Gastroesophageal sphincter (tissue), 4 donors: ENCODE data around the gene MT1E. TPM values are rescaled to one million over a fixed set of nuclear protein-coding genes. Genes with fewer than 3 reads are reported as not detected.
A peak's percentile ranks its signal among the peaks of the same experiment; 100 is the strongest.

ENCODE experiments used
- ATAC-seq: fragments of 150-250 bp; one replicate; pipeline ENCODE4 v1.9.1; 2016; ENCODE audit warnings: mild to moderate bottlenecking, moderate library complexity
- H3K27ac ChIP-seq, 4 donors: fragments of 200-600 bp; sonication (generic) in 3 of 4; 1 replicate in 3 of 4; 2 replicates in 1 of 4; pipeline ENCODE4 v1.5.1; 2016 to 2019
- H3K27me3 ChIP-seq: fragments of 200-600 bp; sonication (generic); one replicate; pipeline ENCODE4 v1.5.1; 2019
- H3K36me3 ChIP-seq, 2 donors: fragments of 200-600 bp; sonication (generic); one replicate each; pipeline ENCODE4 v1.5.1; 2019; ENCODE audit warnings: control low read depth in 1 of 2
- H3K4me1 ChIP-seq, 3 donors: fragments of 200-600 bp; sonication (generic); 1 replicate in 2 of 3; 2 replicates in 1 of 3; pipeline ENCODE4 v1.5.1; 2016 to 2019; ENCODE audit warnings: control low read depth in 2 of 3
- H3K4me3 ChIP-seq, 2 donors: fragments of 200-600 bp; sonication (generic); one replicate each; pipeline ENCODE4 v1.5.1; 2019; ENCODE audit warnings: mild to moderate bottlenecking in 1 of 2, moderate library complexity in 1 of 2
- H3K9me3 ChIP-seq, 3 donors: fragments of 200-600 bp; sonication (generic); one replicate each; pipeline ENCODE4 v1.5.1; 2017 to 2019; ENCODE audit warnings: control low read depth in 2 of 3
- EP300 ChIP-seq: sonication (generic); formaldehyde crosslinking; IDR thresholded peaks from one replicate; pipeline ENCODE4 v1.6.1; 2017; ENCODE audit warnings: antibody characterized with exemption, mild to moderate bottlenecking
- POLR2A ChIP-seq, 2 donors: fragments of 450-650 bp; IDR thresholded peaks; one replicate each; pipeline ENCODE4 v1.6.1; 2017; ENCODE audit warnings: antibody characterized with exemption in 2 of 2, mild to moderate bottlenecking in 2 of 2, moderate library complexity in 1 of 2
- POLR2AphosphoS5 ChIP-seq: sonication (generic); formaldehyde crosslinking; IDR thresholded peaks from one replicate; pipeline ENCODE4 v1.6.1; 2017; ENCODE audit warnings: antibody characterized with exemption
- WGBS, 2 donors: methylation state at CpG; one replicate each; pipeline ENCODE4 v1.1.5; 2018; ENCODE audit warnings: low coverage in 1 of 2; 5-methylcytosine and 5-hydroxymethylcytosine counted together
- total RNA-seq, 4 donors: library from RNA; depleted of rRNA; stranded (reverse); fragments of >200 nt; gene quantifications; one replicate each; pipeline ENCODE4 v1.1.0, GENCODE V29; 2016
- TF ChIP-seq, protein P1 (sequence below), 4 experiments: fragments of 200-600 bp in 2 of 4; fragments of 450-650 bp in 2 of 4; sonication (generic) in 1 of 4; IDR thresholded peaks; one replicate each; pipeline ENCODE4 v1.5.1; 2017 to 2019; ENCODE audit warnings: antibody characterized with exemption in 4 of 4, mild to moderate bottlenecking in 2 of 4, moderate library complexity in 2 of 4

Gene MT1E
- total RNA-seq, 4 donors from 2014 or later = 101 to 194 (median 144) TPM

DNA sequence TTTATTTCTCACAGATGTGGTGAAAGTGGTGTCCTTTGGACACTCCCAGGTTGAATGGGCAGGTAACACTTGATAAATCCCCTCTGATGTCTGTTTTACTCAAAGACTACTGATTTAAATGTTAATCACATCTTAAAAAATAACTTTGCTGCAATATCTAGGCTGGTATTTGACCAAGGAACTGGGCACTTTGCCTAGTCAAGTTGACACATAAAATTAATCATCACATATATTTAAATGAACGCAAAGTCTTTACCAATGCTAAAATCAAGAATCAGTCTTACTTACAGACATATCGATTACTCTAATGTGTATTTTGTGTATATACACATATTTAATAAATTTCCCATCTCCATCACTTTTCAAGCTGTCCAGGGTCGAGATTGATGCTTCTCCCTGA, 10.2 kb upstream of the MT1E start:
- H3K27ac ChIP-seq = no peak overlapping the region
- H3K4me1 ChIP-seq = peaks cover 0 to 35% (median 17%) of the 10 kb centered on the region in 3 donors
- H3K36me3 ChIP-seq = no peaks in the 10 kb centered on the region
- H3K9me3 ChIP-seq = no peaks in the 10 kb centered on the region
- no peak overlapping the region for H3K4me3 ChIP-seq
- 77 to 82% methylated on average over 2 to 3 of the region's 3 CpGs for WGBS, 2 donors
- ATAC-seq = no peak
- H3K27me3 ChIP-seq = no peaks in the 10 kb centered on the region
- TF ChIP-seq EP300 = no peak
- no peak for TF ChIP-seq POLR2AphosphoS5
- TF ChIP-seq POLR2A (IDR thresholded peaks at IDR 0.05) = no peak
- TF ChIP-seq, protein P1, sequence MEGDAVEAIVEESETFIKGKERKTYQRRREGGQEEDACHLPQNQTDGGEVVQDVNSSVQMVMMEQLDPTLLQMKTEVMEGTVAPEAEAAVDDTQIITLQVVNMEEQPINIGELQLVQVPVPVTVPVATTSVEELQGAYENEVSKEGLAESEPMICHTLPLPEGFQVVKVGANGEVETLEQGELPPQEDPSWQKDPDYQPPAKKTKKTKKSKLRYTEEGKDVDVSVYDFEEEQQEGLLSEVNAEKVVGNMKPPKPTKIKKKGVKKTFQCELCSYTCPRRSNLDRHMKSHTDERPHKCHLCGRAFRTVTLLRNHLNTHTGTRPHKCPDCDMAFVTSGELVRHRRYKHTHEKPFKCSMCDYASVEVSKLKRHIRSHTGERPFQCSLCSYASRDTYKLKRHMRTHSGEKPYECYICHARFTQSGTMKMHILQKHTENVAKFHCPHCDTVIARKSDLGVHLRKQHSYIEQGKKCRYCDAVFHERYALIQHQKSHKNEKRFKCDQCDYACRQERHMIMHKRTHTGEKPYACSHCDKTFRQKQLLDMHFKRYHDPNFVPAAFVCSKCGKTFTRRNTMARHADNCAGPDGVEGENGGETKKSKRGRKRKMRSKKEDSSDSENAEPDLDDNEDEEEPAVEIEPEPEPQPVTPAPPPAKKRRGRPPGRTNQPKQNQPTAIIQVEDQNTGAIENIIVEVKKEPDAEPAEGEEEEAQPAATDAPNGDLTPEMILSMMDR (IDR thresholded peaks at IDR 0.05) = no peak

DNA sequence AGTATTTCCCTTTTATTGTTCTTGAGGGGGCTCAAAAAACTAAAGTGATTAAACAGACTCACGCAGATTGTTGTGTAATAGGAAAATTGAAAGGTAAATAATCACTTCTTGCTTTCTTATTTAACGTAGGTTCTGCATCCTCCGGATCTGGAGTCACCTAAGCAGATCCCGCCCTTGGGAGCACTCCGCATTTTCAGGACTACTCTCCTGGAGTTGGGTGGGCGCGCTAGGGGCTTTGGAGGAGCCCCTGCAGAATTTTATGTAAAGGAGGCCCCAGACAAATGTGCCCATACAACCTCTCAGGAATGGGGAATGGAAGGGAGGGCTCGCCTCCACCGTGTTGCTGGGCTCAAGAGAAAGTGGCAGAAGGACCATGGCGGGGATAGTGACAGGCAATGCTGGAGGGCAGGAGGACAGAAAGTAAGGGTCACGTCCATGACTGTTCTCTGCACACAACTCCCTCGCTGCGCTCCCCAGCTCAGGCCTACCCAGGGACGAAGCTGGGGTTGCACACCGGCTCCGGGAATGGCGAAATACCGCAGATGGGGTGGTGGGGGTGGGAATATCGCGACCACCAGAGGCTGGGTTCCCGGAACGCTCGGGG, 8.9 kb upstream of the MT1E start:
- Histone ChIP-seq H3K4me3 (peak overlapping the region; percentile 11 to 49), H3K36me3 (no peaks in the 10 kb centered on the region), H3K27ac (peak overlapping the region in 3 of 4 donors; percentile 66 to 67 (median 66)), H3K9me3 (no peaks in the 10 kb centered on the region), H3K4me1 (peaks cover 0 to 23% (median 10%) of the 10 kb centered on the region in 3 donors), H3K27me3 (no peaks in the 10 kb centered on the region)
- 76 to 83% methylated on average over 2 to 10 of the region's 23 CpGs for WGBS, 2 donors
- no peak for ATAC-seq
- no peak for TF ChIP-seq POLR2AphosphoS5
- TF ChIP-seq POLR2A (IDR thresholded peaks at IDR 0.05) = no peak
- TF ChIP-seq EP300 = no peak
- TF ChIP-seq, protein P1 (IDR thresholded peaks at IDR 0.05) = no peak

DNA sequence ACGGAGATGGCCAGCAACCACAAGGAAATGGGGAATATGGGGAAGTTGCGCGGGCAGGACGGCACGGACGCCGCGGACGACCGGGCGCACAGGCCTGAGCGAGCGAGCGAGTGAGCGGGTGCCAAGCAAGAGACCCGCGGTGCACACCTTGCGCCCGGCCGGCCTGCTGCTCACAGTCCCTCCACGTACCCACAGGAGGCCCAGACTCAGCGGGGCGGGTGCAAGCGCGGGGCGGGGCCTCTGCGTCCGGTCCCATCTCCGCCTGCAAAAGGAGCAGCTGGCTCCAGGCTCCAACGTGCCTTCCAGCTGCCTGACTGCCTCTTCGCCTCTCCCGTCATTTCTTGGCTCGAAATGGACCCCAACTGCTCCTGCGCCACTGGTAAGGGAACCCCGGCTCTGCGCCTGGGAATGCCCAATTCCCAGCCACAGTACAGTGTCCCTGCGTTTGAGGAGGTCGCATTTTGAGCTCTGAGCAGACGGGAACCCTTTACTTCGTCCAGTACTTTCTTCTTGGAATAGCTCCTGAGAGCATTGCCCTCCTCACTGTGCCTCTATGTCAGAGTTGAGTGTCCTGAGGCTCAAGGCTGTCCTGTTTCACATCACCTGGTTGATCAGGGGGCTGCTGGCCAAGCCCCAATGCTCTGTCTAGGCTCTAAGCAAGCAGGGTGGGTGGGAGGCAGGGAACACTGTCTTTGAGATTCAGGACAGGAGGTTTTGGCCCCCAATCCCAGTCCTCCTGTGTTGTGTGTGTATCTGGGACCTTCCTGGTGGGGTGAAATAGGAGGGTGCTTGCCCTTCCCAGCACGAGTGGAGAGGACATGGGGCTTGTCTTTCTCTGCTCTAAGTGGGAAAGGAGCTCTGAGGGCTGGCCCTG, 8.1 kb upstream of the MT1E start:
- peak; percentile 91 for ATAC-seq
- H3K4me1 ChIP-seq = peaks cover 0 to 28% (median 10%) of the 10 kb centered on the region in 3 donors
- H3K27ac ChIP-seq = peak overlapping the region in 3 of 4 donors; percentile 66 to 67 (median 66)
- H3K9me3 ChIP-seq = no peaks in the 10 kb centered on the region
- no peaks in the 10 kb centered on the region for H3K27me3 ChIP-seq
- H3K4me3 ChIP-seq = peak overlapping the region; percentile 11 to 49
- no peak for TF ChIP-seq POLR2A (IDR thresholded peaks at IDR 0.05)
- TF ChIP-seq, protein P1 (IDR thresholded peaks at IDR 0.05) = peak in 3 of 4 experiments; percentile 14 to 28 (median 18)
- TF ChIP-seq EP300 = no peak
- peak; percentile 74 for TF ChIP-seq POLR2AphosphoS5
- WGBS, 2 donors = 0 to 7% methylated on average over 2 to 12 of the region's 41 CpGs
- H3K36me3 ChIP-seq = no peaks in the 10 kb centered on the region

DNA sequence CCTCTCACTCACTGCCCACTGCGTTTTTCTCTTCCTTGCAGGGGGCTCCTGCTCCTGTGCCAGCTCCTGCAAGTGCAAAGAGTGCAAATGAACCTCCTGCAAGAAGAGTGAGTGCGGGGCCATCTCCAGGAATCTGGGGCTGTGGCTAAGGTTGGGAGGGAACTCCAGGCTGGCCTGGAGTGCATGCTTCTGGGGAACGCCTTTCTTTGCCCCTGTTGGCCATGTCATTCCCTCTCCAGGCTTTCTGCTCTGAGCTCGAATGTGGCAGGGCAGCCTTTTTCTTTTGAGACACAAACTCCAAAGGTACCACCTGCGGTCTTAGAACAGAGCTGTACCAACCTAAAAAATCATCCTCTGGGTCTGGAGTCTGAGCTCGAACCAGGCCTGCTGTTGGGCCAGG, 7.4 kb upstream of the MT1E start:
- TF ChIP-seq POLR2A (IDR thresholded peaks at IDR 0.05) (no peak), POLR2AphosphoS5 (no peak), EP300 (no peak)
- TF ChIP-seq, protein P1 (IDR thresholded peaks at IDR 0.05) = no peak
- Histone ChIP-seq H3K27ac (peak overlapping the region in 2 of 4 donors; percentile 66), H3K4me3 (no peak overlapping the region), H3K9me3 (no peaks in the 10 kb centered on the region), H3K4me1 (peaks cover 0 to 28% (median 10%) of the 10 kb centered on the region in 3 donors), H3K27me3 (no peaks in the 10 kb centered on the region), H3K36me3 (no peaks in the 10 kb centered on the region)
- WGBS, 2 donors = 84% methylated on average over 5 of the region's 6 CpGs; no CpG with 5 or more reads in 1 of the 2 donors
- no peak for ATAC-seq
